GM12801 (cell line): ENCODE data around the gene OSM.

Experiments used
- TF ChIP-seq, protein P1 (sequence below): IDR thresholded peaks from one replicate; pipeline ENCODE4 v1.5.1; 2011; ENCODE audit warnings: control low read depth; ENCODE audit not compliant: insufficient read length; ENCODE audit errors: extremely low read depth

Gene OSM

DNA sequence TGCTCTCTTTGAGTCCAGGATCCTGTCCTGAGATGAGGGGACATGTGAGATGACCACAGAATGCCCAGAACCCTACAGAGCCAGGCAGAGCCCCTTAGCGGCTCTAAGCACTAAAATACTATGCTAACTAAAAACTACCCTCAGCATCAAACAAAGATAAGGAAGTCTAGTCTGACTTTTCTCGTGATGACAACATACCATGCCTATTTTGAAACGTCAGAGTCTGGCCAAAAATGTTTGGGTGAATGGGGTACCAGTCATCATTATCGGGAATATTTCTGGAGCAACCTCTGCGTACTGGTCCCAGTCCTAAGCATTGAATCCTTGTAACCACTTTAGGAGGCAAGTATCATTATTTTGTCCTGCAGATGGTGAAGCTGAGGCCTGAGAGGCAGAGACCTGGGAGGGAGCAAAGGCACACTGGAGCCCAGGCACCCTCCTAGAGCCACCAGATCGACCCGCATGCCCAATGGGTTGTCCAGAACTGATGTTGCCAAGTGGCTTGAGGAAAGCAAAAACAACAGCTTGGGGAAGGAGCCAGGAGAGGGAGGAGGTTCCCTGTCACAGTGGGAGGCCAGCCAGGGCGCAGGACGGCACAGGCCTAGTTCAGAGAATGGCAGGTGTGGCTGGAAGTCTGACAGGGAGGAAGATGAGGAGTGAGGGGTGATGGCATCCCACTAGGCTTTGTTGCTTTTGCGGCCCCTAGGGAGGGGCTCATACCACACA, 7.2 kb upstream of the OSM start:
- TF ChIP-seq, protein P1, sequence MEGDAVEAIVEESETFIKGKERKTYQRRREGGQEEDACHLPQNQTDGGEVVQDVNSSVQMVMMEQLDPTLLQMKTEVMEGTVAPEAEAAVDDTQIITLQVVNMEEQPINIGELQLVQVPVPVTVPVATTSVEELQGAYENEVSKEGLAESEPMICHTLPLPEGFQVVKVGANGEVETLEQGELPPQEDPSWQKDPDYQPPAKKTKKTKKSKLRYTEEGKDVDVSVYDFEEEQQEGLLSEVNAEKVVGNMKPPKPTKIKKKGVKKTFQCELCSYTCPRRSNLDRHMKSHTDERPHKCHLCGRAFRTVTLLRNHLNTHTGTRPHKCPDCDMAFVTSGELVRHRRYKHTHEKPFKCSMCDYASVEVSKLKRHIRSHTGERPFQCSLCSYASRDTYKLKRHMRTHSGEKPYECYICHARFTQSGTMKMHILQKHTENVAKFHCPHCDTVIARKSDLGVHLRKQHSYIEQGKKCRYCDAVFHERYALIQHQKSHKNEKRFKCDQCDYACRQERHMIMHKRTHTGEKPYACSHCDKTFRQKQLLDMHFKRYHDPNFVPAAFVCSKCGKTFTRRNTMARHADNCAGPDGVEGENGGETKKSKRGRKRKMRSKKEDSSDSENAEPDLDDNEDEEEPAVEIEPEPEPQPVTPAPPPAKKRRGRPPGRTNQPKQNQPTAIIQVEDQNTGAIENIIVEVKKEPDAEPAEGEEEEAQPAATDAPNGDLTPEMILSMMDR = no peak

DNA sequence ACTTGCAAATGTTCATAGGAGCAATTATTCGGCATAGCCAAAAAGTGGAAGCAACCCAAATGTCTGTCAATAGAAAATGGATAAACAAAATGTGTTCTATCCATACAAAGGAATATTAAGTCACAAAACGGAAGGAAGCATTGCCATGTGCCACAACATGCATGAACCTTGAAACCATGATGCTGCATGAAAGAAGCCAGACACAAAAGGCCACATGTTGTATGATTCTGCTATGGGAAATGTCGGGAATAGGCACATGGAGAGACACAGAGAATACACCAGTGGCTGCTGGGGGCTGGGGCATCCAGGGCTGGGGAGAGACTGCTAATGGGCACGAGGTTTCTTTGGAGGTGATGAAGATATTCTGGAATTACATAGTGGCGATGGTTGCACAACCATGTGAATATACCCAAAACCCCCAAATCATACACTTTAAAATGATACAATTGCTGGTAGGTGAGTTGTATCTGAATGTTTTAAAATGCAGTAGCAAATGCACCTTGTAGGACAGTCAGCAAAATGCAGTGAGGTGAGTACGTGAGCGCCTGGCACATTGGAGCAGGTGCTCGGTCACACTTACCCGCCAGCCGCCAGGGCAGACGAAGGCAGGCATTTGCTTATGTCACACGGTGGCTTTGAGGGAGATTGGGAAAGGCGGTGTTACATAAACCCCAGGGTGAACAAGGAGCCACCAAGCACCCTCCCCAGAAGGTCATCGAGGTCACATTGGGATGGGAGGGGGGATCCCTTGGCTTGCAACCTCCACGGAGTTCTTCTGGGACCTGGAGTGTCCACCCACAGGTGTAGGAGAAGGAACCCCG, 6.3 kb upstream of the OSM start:
- TF ChIP-seq, protein P1 = no peak

DNA sequence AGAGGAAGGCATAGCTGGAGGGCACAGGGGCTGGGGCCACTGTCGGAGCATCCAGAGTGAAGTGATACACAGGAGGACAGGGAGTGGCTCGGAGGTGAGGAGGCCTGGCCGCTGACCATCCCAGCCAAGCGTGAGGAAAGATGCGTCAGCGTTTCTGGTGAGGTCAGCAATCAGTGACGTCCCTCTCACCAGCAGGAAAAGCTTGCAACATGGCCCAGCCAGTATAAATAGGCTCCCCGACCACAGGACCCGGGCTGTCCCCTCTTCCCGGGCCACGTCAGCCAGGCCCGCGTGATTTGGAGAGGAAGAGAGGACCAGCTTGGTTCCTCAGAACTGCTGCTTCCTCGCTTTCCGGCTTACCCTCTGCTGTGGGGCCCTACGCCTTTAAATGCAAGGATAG, 4.2 kb upstream of the OSM start:
- TF ChIP-seq, protein P1 = no peak

DNA sequence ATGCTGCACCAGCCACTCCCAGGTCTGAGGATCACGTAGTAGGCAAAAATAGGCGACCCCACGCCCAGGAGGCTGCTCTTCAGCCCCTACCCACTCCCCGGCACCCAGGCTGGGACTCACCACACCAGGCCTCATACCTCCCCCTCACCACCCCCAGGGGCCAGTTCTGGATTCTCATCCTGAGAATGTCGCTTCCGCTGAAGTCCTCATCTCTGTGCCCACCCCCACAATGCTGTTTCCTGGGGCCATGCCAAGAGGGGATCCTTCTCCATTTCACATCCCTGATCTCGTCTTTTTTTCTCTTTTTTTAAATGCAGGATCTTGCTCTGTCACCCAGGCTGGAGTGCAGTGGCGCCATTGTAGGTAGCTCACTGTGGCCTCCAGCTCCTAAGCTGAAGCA, 1.7 kb upstream of the OSM start:
- TF ChIP-seq, protein P1 = no peak

DNA sequence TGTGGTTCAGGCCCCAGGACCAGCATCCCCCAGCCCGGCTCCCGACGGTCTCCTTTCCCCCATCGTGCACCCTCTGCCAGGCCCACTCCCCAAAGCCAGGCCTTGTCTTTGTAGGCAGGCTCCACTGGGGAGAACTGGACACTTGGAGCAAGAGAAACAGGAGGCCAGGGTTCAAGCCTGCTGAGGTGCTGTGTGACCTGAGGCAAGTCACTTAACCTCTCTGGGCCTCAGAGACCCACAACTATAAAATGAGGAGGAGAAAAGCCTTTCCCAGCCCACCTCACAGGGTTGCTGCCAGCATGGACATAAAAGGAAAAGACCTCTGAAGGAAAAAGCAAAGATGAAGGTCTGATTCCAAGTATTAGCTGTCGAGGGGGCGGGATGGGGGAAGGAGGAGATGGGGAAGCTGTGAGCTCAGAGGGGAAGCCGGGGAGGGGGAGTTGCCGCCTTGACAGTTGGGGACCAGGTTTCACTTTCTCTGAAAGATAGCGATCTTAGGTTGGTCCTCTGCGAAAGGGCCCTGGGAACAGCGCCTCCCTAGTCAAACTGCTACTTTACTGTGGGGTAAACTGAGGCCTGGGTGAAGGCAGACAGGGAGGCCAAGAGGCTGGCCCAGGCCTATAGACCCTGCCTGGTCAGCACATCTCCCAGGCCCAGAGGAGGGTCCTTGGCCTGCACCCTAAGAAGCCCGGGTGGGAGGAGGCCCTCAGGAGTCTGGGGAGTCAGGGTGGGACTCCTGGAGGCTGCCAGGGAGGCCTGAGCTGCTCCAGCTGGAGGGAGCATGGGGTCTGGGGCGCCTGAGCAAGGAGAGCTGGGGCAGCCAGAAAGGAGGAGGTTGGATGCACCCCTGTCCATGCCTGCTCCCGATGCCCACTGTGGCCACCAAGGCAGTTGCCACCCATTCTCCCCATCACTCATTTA, 991 bp upstream of the OSM start:
- TF ChIP-seq, protein P1 = no peak

DNA sequence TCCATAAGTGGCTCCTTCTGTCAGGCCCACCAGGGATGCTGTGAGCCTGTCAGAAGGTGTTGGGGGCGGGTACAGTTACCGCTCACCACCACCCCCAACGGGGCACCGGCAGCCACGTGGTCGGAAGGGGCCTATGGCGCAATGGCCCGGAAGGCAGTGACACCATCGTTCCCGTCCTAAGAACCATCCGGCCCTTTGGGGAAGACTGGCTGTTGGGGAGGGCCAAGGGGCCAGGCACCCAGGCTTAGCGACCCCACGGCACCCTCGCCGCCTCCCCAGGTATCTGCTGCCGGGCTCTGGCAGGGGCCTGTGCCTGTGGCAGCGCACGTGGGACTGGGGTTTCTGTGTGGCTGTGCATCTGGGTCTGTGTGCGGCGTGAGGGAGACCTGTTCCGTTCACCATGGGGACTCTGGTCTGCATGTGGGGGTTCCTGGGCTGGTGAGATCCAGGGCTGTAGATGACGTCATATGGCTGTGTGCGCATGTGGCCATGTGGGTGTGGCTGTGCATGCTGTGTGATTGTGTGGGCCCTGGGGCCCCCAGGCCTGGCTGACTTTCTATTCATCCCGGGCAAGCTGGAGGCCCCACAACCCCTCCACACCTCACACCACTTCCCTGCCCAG, 717 bp downstream of the OSM start:
- TF ChIP-seq, protein P1 = no peak
